NCI-H146 (cell line): ENCODE data around the gene MLXIPL.
"Not testable (repeated sequence)": the region's sequence is repeated elsewhere in the genome, so short reads cannot be mapped to it uniquely, and the experiment has no call there.

Source experiments
- DNase-seq: peaks from one replicate; lab custom pipeline; 2025; lab: John Stamatoyannopoulos, UW

MLXIPL gene, protein sequence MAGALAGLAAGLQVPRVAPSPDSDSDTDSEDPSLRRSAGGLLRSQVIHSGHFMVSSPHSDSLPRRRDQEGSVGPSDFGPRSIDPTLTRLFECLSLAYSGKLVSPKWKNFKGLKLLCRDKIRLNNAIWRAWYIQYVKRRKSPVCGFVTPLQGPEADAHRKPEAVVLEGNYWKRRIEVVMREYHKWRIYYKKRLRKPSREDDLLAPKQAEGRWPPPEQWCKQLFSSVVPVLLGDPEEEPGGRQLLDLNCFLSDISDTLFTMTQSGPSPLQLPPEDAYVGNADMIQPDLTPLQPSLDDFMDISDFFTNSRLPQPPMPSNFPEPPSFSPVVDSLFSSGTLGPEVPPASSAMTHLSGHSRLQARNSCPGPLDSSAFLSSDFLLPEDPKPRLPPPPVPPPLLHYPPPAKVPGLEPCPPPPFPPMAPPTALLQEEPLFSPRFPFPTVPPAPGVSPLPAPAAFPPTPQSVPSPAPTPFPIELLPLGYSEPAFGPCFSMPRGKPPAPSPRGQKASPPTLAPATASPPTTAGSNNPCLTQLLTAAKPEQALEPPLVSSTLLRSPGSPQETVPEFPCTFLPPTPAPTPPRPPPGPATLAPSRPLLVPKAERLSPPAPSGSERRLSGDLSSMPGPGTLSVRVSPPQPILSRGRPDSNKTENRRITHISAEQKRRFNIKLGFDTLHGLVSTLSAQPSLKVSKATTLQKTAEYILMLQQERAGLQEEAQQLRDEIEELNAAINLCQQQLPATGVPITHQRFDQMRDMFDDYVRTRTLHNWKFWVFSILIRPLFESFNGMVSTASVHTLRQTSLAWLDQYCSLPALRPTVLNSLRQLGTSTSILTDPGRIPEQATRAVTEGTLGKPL

DNA sequence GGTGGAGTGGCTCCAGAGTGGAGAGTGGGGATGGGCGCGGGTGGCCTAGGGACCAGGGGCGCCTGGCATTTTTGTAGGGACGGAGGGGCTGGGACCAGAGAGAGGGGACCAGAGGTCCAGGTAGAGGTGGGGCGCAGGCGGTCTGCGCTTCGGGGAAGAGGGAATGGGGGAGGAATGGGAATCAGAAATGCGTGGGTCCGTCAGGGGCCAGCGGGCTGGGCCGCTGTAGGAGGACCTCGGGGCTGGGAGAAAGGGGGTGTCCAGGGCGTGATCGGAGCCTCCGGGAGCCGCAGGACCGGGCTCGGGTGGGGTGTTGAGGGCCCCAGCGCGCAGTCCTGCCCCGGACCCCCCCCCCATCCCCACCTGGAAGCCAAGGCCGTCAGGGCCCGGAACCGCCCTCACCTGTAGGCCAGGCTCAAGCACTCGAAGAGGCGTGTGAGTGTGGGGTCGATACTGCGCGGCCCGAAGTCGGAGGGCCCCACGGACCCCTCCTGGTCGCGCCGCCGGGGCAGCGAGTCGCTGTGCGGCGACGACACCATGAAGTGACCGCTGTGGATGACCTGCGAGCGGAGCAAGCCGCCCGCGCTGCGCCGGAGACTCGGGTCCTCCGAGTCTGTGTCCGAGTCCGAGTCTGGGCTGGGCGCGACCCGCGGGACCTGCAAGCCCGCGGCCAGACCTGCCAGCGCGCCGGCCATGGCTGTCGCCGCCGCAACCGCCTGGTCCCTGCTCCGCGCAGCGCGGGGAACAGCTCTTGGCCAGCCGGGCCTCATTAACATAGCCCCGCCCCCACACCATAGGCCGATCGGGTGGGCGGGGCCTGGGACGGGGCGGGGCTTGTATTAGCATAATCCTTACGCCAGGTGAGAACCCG, at the start of gene MLXIPL:
Gene MLXIPL, minus strand, starts transcription at position 725 of the 871 bp plus-strand sequence. Its CDS starts 30 bp downstream, at position 695.
- peak; percentile 94 for DNase-seq

DNA sequence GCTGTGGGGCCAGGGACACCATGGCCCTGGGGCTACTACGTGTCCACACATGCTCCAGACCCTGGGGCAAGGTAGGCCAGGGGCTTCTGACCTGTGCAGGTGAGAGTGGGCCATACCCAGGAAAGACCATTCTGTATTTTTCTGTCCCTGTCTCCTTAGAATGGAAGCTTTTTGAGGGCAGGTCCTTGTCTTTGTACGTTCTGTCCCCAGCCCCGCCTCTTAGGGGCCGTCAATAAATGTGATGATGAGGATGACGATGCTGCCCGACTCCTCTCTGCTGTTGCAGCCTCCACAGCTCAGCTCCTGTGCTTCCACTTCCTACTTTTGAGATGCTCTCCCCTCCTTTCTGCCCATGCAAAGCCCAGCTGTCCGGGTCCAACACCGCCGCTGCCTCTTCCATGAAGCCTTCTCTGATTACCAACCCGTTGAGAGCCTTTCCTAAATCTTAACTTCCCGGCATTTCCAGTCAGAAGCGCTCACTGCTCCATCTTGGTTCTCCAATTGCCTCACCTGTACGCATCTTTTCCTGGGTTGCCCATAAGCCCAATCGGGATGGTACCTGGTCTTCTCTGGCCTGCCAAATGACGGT, 47.6 kb upstream of the MLXIPL start:
- no peak for DNase-seq

DNA sequence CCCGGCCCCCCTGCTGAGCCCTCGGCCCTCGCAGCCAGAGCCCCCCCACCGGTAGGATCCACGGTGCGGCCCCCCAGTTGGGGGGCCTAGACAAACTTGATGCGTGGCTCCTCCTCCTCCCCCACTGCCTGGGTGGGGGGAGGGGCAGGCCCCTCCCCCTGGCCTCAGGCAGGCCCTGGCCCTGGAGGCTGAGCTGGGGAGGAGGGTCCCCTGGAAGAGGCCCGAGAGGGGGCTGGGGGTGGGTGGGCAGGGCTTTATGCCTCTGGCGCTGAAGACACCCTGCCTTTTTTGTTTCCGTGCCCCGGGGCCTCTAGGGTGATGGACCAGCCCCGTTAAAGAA, 47.0 kb upstream of the MLXIPL start:
- DNase-seq: no peak

DNA sequence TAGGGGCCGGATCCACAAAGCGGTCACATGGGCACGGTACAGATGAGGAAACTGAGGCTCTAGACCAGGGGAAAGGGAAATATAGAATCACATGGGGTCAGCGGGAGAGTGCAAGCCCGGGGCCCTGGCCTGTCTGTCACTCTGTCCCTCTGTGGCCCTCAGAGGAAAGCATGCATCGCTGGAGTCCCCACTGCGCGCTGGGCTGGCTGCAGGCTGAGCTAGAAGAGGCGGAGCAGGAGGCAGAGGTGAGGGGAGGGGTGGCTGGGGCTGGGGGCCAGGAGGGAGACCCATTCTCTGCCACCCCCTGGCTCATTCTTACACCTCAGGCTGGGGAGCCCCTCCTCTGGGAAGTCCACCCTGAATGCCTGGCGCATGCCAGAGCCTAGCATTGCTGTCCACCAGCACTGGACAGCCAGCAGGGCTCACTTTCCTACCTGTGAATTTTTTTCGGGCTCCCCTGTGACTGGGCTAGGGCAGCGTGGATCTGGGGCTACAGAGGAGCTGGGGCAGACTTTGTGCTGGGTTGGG, 45.6 kb upstream of the MLXIPL start:
- DNase-seq: no peak

DNA sequence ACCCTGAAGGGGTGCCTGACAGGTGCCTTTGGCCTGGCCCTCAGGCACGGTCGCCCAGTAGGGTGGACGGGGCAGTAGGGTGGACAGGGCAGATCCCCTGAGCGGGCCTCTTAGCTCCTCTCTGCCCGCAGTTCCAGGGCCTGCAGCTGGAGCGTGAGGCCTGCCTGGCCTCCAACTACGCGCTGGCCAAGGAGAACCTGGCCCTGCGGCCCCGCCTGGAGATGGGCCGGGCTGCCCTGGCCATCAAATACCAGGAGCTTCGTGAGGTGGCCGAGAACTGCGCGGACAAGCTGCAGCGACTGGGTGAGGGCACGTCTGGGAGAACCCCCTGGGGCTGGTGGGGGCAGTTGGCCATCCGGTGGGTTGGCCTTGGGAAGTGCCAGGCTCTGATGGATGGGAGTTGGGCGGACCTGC, 45.0 kb upstream of the MLXIPL start:
- no peak for DNase-seq

DNA sequence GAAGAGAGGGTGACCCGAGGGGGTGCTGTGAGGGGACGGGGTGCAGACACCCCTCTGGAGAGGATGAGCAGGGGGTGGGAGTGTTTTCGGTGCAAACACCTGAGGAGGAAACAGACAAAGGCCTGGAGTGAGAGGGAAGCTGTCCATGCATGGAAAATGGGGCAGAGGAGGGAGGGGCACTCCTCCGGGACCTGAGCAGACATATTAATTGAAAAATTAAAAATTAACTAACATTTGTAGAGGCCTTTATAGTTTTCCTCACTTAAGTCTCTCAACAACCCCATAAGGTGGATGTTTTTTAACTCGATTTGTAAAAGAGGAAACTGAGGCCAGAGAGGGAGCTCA, 44.5 kb upstream of the MLXIPL start:
- no peak for DNase-seq

DNA sequence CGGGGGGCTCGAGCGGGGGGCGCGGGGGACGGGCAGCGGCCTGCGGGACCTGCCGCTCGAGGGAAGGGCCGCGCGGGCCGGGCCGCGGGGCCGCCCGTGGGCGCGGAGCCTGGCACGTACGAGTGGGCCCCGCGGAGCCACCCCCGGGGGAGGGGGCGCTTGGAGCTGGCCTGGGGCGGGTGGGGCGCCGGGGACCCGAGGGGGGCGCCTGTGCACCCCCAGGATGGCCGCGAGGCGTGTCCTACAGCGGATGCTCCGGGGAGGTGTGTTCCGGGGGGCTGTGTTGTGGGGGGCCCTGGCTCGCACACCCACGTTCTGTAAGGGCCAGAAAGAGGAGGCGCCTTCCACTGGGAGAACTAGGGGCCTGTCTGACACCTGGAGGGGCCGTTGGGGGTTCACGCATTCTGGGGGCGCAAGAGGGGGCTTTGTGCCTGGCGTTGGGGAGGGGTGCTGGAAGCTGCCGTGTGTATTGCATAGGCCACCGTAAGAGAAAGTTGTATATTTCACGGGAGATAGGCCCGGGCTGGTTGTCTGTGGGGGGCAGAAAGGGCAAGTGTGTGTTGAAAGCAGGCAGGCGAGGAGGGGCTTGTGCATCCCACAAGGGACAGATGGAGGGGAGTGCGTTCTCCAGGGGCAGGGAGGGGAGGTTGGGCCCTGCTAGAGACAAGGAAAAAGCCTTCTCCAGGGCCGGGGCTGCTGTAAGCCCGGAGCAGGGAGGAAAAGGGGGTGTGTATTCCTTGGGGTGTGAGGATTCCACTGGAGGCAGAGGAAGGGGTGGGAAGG, 44.0 kb upstream of the MLXIPL start:
- peak; percentile 18 for DNase-seq

DNA sequence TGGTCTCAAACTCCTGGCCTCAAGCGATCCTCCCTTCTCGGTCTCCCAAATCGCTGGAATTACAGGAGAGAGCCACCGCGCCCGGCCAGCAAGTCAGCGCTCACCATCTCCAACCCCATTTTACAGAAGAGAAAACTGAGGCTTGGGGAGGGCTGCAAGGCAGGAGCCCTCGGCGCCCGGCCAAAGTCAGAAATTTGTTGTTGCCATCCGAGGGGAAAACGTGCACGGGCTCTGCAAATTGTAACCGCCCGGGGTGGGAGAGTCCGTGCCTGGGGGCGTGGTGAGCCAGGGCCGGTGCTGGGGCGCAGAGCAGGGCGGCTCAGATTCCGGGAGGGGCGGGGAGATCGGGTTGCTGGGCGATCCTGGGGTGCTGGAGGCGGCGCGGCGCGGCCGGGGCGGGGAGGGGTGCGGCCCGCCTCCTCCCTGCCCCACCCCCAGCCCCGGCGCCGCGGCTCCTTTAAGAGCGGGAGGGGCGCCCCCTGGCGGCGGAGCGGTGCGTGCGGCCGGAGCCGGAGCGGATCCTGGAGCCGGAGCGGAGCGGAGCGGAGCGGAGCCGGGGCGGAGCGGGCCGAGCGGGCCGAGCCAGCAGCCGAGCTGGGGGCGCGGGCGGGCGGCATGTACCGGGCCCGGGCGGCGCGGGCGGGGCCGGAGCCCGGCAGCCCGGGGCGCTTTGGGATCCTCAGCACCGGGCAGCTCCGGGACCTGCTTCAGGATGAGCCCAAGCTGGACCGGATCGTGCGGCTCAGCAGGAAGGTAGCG, 43.2 kb upstream of the MLXIPL start, which contains the start of gene VPS37D:
Gene VPS37D, plus strand, starts transcription at position 488 of the 759 bp plus-strand sequence. Its CDS starts 128 bp downstream, at position 616.
- peak; percentile 87 for DNase-seq

DNA sequence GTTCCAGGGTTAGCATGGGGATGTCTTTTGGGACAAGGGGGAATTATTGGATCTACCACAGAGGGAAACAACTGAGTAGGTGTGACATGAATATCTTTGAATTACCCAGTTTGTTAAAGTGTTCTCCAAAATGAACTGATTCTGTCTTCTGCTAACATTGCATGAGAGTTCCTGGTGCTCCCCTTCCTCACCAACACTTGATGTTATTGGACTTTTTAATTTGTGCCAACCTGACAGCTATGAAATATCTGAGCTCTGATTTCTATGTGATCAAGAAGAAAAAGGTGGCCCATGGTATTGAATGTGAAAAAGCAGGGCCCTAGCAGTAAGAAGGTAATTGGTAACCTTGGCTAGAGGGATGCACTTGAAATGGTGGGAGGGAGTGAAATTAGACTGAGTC, 38.7 kb upstream of the MLXIPL start:
- DNase-seq: no peak

DNA sequence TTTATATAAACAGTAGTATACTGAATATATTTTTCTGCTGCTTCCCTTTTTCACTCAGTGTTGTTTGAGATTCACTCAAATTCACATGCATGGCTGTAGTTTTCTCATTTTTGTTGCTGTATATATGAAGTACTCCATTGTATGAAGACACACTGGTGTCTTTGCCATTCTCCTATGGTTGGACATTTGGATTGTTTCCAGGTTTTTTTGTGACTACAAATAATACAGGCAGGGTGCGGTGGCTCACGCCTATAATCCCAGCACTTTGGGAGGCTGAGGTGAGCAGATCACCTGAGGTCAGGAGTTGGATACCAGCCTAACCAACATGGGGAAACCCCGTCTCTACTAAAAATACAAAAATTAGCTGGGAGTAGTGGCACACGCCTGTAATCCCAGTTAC, 36.3 kb upstream of the MLXIPL start:
- not testable (repeated sequence) for DNase-seq

DNA sequence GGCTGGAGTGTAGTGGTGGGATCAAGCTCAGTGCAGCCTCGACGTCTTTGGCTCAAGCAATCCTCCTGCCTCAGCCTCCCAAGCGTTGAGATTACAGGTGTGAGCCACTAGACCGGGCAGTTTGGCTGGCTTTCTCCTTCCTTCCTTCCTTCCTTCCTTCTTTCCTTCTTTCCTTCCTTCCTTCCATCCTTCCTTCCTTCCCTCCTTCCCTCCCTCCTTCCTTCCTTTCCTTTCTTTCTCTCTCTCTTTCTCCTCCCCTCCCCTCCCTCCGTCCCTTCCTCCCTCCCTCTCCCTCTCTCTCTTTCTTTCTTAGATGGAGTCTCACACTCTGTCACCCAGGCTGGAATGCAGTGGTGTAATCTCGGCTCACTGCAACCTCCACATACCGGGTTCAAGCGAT, 35.7 kb upstream of the MLXIPL start:
- DNase-seq: no peak

DNA sequence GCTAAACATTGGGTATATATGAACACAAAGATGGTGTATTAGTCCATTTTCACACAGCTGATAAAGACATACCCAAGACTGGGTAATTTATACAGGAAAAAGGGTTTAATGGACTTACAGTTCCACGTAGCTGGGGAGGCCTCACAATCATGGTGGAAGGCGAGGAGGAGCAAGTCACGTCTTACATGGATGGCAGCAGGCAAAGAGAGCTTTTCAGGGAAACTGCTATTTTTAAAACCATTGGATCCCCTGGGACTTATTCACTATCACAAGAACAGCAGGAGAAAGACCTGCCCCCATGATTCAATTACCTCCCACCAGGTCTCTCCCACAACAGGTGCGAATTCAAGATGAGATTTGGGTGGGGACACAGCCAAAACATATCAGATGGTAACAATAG, 31.0 kb upstream of the MLXIPL start:
- DNase-seq: not testable (repeated sequence)

DNA sequence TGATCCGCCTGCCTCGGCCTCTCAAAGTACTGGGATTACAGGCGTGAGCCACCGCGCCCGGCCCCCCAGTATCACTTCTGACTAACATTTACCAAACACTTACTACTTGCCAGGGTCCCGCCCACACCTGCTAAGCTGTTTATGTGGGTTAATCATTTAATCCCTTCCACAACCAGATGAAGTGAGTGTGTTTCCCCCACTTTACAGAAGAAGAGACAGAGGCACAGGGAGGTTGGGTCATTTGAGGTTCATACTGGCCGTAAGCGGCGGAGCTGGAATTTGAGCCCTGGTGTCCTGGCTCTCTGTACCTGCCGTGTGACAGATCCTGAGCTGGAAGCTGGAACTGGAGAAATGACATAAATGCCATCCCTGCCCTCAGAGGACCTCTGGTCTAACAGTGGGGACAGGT, 28.2 kb upstream of the MLXIPL start:
- DNase-seq: no peak

DNA sequence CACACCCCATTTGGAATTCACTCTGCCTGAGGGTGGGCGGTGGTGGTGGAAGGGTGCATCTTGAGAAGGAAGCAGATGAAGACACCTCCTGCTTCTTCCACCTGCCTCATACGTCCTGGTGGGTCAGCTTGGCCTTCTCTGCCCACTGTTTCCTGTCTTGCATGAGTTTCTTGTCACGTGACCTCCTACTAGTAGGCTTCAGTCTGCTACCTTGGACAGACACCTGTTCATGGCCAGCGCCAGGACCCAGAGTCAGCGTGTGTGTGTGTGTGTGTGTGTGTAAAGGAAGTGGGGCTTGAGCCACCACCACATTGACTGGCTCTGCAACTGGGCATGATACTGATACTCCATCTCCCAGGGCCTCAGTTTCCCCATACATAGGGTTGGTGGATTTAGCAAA, 26.2 kb upstream of the MLXIPL start:
- DNase-seq: no peak

DNA sequence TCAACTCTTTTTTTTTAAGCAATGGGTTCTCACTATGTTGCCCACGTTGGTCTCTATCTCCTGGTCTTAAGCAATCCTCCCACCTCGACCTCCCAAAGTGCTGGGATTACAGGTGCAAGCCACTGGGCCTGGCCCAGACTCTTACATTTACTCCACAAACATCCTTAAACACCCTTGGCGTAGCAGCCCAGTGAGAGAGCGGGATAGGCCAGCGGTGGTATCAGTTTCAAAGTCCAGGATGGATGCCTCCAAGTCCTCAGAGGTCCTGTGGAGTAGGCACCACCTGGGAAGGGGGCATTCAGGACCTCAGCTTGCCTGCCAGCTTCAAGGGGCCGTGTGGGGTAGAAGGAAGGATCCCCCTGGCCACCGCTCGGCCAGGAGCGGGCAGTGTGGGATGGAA, 25.3 kb upstream of the MLXIPL start:
- DNase-seq: no peak

DNA sequence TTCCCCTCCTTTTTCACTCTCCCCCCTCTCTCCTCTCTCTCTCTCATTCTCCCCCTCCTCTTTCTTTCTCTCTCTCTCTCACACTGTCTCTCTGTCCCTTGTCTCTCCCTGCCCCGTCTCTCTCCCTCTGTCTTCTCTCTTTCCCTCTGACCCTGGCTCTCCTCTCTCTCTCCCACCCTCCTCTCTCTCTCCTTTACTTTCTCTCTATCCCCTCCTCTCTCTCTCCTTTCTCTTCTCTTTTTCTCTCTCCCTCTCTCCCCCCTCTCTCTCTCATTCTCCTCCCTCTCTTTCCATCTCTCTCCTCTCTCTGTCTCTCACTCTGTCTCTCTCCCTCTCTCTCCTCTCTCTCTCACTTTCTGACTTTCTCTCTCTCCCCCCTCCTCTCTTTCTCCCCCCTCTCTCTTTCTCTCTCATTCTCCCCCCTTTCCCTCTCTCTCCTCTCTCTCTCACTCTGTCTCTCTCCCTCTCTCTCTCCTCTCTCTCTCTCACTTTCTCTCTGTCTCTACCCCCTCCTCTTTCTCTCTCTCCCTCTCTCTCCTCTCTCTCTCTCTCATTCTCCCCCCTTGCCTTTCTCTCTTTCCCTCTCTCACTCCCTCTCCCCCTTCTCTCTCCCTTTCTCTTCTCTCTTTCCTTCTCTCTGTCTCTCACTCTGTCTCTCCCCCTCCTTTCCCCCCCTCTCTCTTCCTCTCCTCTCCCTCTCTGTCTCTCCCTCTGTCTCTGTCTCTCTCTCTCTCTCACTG, 24.4 kb upstream of the MLXIPL start:
- DNase-seq: no peak

DNA sequence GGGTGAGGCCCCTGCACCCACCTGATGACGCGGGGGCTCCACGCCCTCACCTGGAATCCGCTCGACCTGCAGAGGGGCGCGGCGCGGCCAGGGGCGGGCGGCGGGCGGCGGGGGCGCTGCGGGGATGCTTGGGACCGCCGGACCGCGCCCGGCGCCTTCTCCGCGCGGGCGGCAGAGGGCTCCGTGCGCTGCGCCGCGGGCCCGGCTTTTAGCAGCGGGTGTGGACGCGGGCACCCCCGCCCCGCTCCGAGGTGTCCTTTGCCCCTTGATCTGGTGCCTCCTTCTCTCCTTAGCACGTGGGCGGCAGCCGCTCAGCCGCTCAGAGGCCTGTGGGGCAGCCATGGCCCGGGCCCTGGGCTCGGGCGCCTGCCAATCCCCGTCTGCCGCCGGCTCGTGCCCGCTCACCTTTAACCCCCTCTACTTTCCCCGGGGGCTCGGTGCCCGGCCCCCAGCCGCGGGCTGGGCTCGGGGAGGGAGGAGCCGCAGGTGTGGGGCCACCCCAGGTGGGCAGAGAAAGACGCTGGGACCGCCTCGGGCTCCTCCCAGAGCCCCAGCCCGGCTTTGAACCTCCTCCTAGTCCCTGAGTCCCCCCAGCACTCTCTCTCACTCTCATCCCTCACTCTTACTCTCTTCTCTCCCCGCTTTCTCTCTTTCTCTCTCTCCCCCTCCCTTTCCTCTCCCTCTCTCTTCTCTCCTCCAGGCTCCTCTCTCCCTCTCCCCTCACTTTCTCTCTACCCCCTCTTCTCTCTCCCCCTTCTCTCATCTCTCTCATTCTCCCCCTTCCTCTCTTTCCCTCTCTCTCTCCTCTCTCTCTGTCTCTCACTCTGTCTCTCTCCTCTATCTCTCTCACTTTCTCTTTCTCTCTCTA, 23.6 kb upstream of the MLXIPL start:
- DNase-seq: peak; percentile 73
